K562 (cell line): ENCODE measurements around the gene SENP3. TPM values are rescaled to one million over a fixed set of nuclear protein-coding genes. Genes with fewer than 3 reads are reported as not detected.

ENCODE experiments used
- ATAC-seq: fragments of 200-7000 bp; cut with Tn5 transposase; 3 replicates; pipeline ENCODE4 v1.9.1; 2020; ENCODE audit warnings: moderate library complexity
- BruUV-seq: library from RNA; stranded (reverse); fragments of 400-500 nt; replicated peaks from 2 replicates; lab custom pipeline; 2021; lab: Mats Ljungman, UMichigan
- CTCF ChIA-PET: fragments of 300-600 bp; formaldehyde crosslinking; extraction: SDS; loops from one replicate; lab custom pipeline; 2021; ENCODE audit warnings: low intra/inter-chr PET ratio; lab: Yijun Ruan, JAX
- POLR2A ChIA-PET: fragments of 300-600, 350-650 bp; sonication (Branson Sonifier 250); formaldehyde crosslinking; extraction: SDS; loops from one replicate; lab custom pipeline; 2021; ENCODE audit warnings: antibody characterized with exemption, inconsistent platforms; lab: Yijun Ruan, JAX
- DNase-seq, 4 experiments: peaks; one replicate each; pipeline versions ENCODE4 v3.0.0 to v3.0.0-alpha.2; 2011 to 2018; ENCODE audit warnings: low spot score in 3 of 4, mixed read lengths in 3 of 4; ENCODE audit errors: extremely low read depth in 1 of 4
- FAIRE-seq: peaks from 2 replicates; lab custom pipeline; 2011; peaks lifted over from hg19 to GRCh38; lab: Jason Lieb, UNC
- H2AFZ ChIP-seq: 2 replicates; pipeline ENCODE4 v1.6.0; 2011; ENCODE audit warnings: low read depth, low read length, control low read depth, inconsistent platforms
- H3K27ac ChIP-seq: fragments of 200-600 bp; 3 replicates; pipeline ENCODE4 v1.8.0; 2011; ENCODE audit warnings: low read depth, mild to moderate bottlenecking, control low read depth, inconsistent platforms, low read length, moderate library complexity, mixed read lengths; ENCODE audit errors: extremely low read depth
- H3K27me3 ChIP-seq, 2 experiments: fragments of 300-600 bp in 1 of 2; 2 replicates in 1 of 2; 3 replicates in 1 of 2; pipeline versions ENCODE4 v1.6.0 to v1.8.0; 2011; ENCODE audit warnings: inconsistent platforms in 2 of 2, low read length in 2 of 2, mild to moderate bottlenecking in 1 of 2, mixed read lengths in 1 of 2, moderate library complexity in 1 of 2; ENCODE audit not compliant: control insufficient read depth in 2 of 2, insufficient read depth in 2 of 2
- H3K36me3 ChIP-seq: fragments of 300-600 bp; 3 replicates; pipeline ENCODE4 v1.8.0; 2011; ENCODE audit warnings: mild to moderate bottlenecking, low read length, inconsistent platforms; ENCODE audit not compliant: control insufficient read depth, insufficient read depth
- H3K4me1 ChIP-seq, 2 experiments: fragments of 200-600 bp in 1 of 2; replicated peaks in 1 of 2; 2 replicates in 1 of 2; 3 replicates in 1 of 2; pipeline versions ENCODE4 v1.5.1 to v1.8.0; 2011; ENCODE audit warnings: inconsistent platforms in 2 of 2, low read length in 2 of 2, mild to moderate bottlenecking in 1 of 2, mixed read lengths in 1 of 2, moderate library complexity in 1 of 2; ENCODE audit not compliant: control insufficient read depth in 2 of 2, insufficient read depth in 2 of 2
- H3K4me2 ChIP-seq: 2 replicates; pipeline ENCODE4 v1.6.1; 2011; ENCODE audit warnings: low read length, control low read depth, inconsistent platforms, mixed read lengths; ENCODE audit not compliant: insufficient read depth
- H3K4me3 ChIP-seq: fragments of 200-600 bp; sonication (generic), shearing (Covaris generic); 2 replicates; pipeline ENCODE4 v1.5.1; 2016; ENCODE audit warnings: control low read depth, inconsistent platforms
- H3K79me2 ChIP-seq: fragments of 200-600 bp; 3 replicates; pipeline ENCODE4 v1.8.0; 2011; ENCODE audit warnings: low read length, inconsistent platforms; ENCODE audit not compliant: control insufficient read depth, insufficient read depth
- H3K9ac ChIP-seq, 2 experiments: 2 replicates each; pipeline versions ENCODE4 v1.6.0 to v1.6.1; 2011; ENCODE audit warnings: low read depth in 2 of 2, low read length in 2 of 2, control low read depth in 1 of 2, inconsistent platforms in 1 of 2, mild to moderate bottlenecking in 1 of 2, mixed read lengths in 1 of 2; ENCODE audit not compliant: insufficient read depth in 1 of 2
- H3K9me1 ChIP-seq: one replicate; pipeline ENCODE4 v1.6.0; 2011; ENCODE audit warnings: inconsistent platforms, mild to moderate bottlenecking, low read length, moderate library complexity; ENCODE audit not compliant: control insufficient read depth, insufficient read depth
- H3K9me3 ChIP-seq: replicated peaks from 2 replicates; pipeline ENCODE4 v1.5.1; 2011; ENCODE audit warnings: low read depth, low read length, inconsistent platforms; ENCODE audit not compliant: control insufficient read depth, insufficient read depth
- H4K20me1 ChIP-seq: replicated peaks from 2 replicates; pipeline ENCODE4 v1.6.1; 2011; ENCODE audit warnings: low read length, inconsistent platforms, mixed read lengths; ENCODE audit not compliant: control insufficient read depth, insufficient read depth
- ATF7 ChIP-seq: fragments of 450-650 bp; IDR thresholded peaks from 2 replicates; pipeline ENCODE4 v1.7.1; 2014; ENCODE audit warnings: mild to moderate bottlenecking, moderate library complexity
- DPF2 ChIP-seq: fragments of 450-650 bp; IDR thresholded peaks from 2 replicates; pipeline ENCODE4 v1.6.1; 2016
- EHMT2 ChIP-seq: fragments of 450-650 bp; IDR thresholded peaks from 2 replicates; pipeline ENCODE4 v1.6.1; 2018; ENCODE audit warnings: antibody characterized with exemption
- GTF2B ChIP-seq: IDR thresholded peaks from 2 replicates; pipeline ENCODE4 v1.6.1; 2011; ENCODE audit not compliant: insufficient read length; ENCODE audit errors: extremely low read depth
- HBP1 ChIP-seq: fragments of 450-650 bp; formaldehyde crosslinking; IDR thresholded peaks from 2 replicates; pipeline ENCODE4 v1.4.0; 2022; ENCODE audit warnings: missing genetic modification characterization
- HNRNPLL ChIP-seq: fragments of 200-400 bp; formaldehyde crosslinking; IDR thresholded peaks from 2 replicates; pipeline ENCODE4 v1.6.1; 2017; ENCODE audit warnings: low read length, low read depth, mild to moderate bottlenecking; ENCODE audit not compliant: poor library complexity, severe bottlenecking
- MEIS2 ChIP-seq: fragments of 450-650 bp; IDR thresholded peaks from 2 replicates; pipeline ENCODE4 v1.6.1; 2014; ENCODE audit warnings: mild to moderate bottlenecking; ENCODE audit not compliant: partially characterized antibody
- POLR2H ChIP-seq: IDR thresholded peaks from 2 replicates; pipeline ENCODE4 v1.6.1; 2016; ENCODE audit warnings: missing genetic modification characterization, low read depth, mild to moderate bottlenecking, control low read depth, missing compliant biosample characterization, moderate library complexity
- RAD51 ChIP-seq: fragments of 450-650 bp; IDR thresholded peaks from 2 replicates; pipeline ENCODE4 v1.7.1; 2016; ENCODE audit warnings: low read depth, mild to moderate bottlenecking, borderline replicate concordance
- ZNF212 ChIP-seq: fragments of 450-650 bp; formaldehyde crosslinking; IDR thresholded peaks from 2 replicates; pipeline ENCODE4 v1.4.0; 2020; ENCODE audit warnings: mild to moderate bottlenecking
- ZNF224 ChIP-seq: sonication (generic); formaldehyde crosslinking; IDR thresholded peaks from 2 replicates; pipeline ENCODE4 v1.8.0; 2022; ENCODE audit warnings: mild to moderate bottlenecking, missing genetic modification reagents
- ZNF354B ChIP-seq: fragments of 250-450 bp; sonication (Bioruptor Pico); IDR thresholded peaks from 2 replicates; pipeline ENCODE4 v1.4.0; 2020
- ZNF431 ChIP-seq: sonication (generic); formaldehyde crosslinking; IDR thresholded peaks from 2 replicates; pipeline ENCODE4 v1.8.0; 2022; ENCODE audit warnings: mild to moderate bottlenecking, missing genetic modification reagents
- ZNF740 ChIP-seq, 3 experiments: fragments of 200-800 bp in 1 of 3; sonication (Bioruptor generic) in 1 of 3; sonication (generic) in 1 of 3; formaldehyde crosslinking in 1 of 3; IDR thresholded peaks; 2 replicates each; pipeline versions ENCODE4 v1.6.1 to v1.8.0; 2016 to 2022; ENCODE audit warnings: mild to moderate bottlenecking in 2 of 3, missing compliant biosample characterization in 2 of 3, missing genetic modification characterization in 2 of 3, missing genetic modification reagents in 1 of 3
- ZNF830 ChIP-seq: fragments of 250-450 bp; sonication (Bioruptor Pico); IDR thresholded peaks from 2 replicates; pipeline ENCODE4 v1.5.0; 2021; ENCODE audit warnings: mild to moderate bottlenecking
- ZSCAN32 ChIP-seq: fragments of 450-650 bp; formaldehyde crosslinking; IDR thresholded peaks from 2 replicates; pipeline ENCODE4 v1.4.0; 2020; ENCODE audit warnings: mild to moderate bottlenecking, moderate library complexity
- WGBS: fragments of 100-300 bp; shearing (Covaris generic); methylation state at CpG from one replicate; pipeline ENCODE4 v1.1.6; 2016; ENCODE audit warnings: low coverage, mixed read lengths; ENCODE audit not compliant: insufficient coverage; ENCODE audit errors: missing lambda C conversion rate; 5-methylcytosine and 5-hydroxymethylcytosine counted together
- in situ Hi-C: fragments of 300-500 bp; cut with MboI; formaldehyde crosslinking; loops from 4 replicates; pipeline ENCODE4 v1.15.0; 2018; ENCODE audit warnings: inconsistent platforms, mixed read lengths
- intact Hi-C: fragments of 100-400 bp; cut with micrococcal nuclease; formaldehyde crosslinking; loops from 2 replicates; pipeline ENCODE4 v1.14.2; 2022
- polyA plus RNA-seq, 8 experiments: library from polyadenylated mRNA; depleted of rRNA in 4 of 8; stranded (reverse) in 5 of 8; unstranded in 3 of 8; fragments of >200 nt; fragmentation: Nextera tagmentation in 2 of 8; fragmentation: Illumina TruSeq in 1 of 8; extraction: Ambion mirVana in 2 of 8; extraction: Trizol in 1 of 8; gene quantifications; 2 replicates each; pipeline versions ENCODE4 v1.2.1 to v1.2.3, GENCODE V29; 2011 to 2014; ENCODE audit warnings: inconsistent platforms in 1 of 8, missing spikeins in 1 of 8
- total RNA-seq, 7 experiments: library from RNA; depleted of rRNA in 6 of 7; stranded (reverse); fragments of >200 nt in 6 of 7; fragmentation: Illumina TruSeq in 2 of 7; extraction: Trizol in 2 of 7; gene quantifications; 2 replicates each; pipeline versions ENCODE4 v1.2.1 to v1.2.3, GENCODE V29; 2011 to 2021; ENCODE audit warnings: low replicate concordance in 1 of 7

SENP3 gene
- total and polyA plus RNA-seq, 9 of the 15 experiments (the other 6 are each of a cell fraction or from before 2014, with no cell fraction given) = 0.63 to 102 (median 78.8) TPM

- TF ChIP-seq HBP1 (CRISPR knock-in tag) (no peak), ZNF431 (no peak), ZNF354B (CRISPR knock-in tag) (no peak)
These were observed 48.7 kb upstream of the SENP3 start (continued) for GRCh38 chr17:7512824-7513540.

- BruUV-seq = no TSS peak
- no peaks in the 10 kb centered on the region; a peak in 1 of 5 replicates for H3K4me1 ChIP-seq
- ATAC-seq (no peak), DNase-seq (peak in 1 of 4 experiments; percentile 11), FAIRE-seq (no peak)
- WGBS = 90% methylated on average over 14 of the region's 17 CpGs
- no peak overlapping the region for H3K9ac ChIP-seq
- peaks cover 3% of the 10 kb centered on the region for H3K9me1 ChIP-seq
- H3K79me2 ChIP-seq = no peaks in the 10 kb centered on the region
- H3K9me3 ChIP-seq = no peaks in the 10 kb centered on the region
- H3K36me3 ChIP-seq = peaks cover 48% of the 10 kb centered on the region; the same call in 2 of the 3 replicates
- H3K27ac ChIP-seq = no peak overlapping the region
- ChIA-PET POLR2A (interaction anchor here (0.6 to 1.3 kb wide), 6 partner anchors 13 to 128 kb away, joined by 3 to 4 read pairs (median 3); no protein-coding TSS in a partner anchor), CTCF (interaction anchor here (0.7 to 2.1 kb wide), 2 partner anchors 15 to 47 kb away, joined by 3 to 16 read pairs; no protein-coding TSS in a partner anchor)
- no peak overlapping the region for H3K4me2 ChIP-seq
- no peaks in the 10 kb centered on the region for H4K20me1 ChIP-seq
- H3K4me3 ChIP-seq = no peak overlapping the region
- in situ Hi-C loops = no loop called here
- no peaks in the 10 kb centered on the region for H3K27me3 ChIP-seq
- intact Hi-C loops = loop anchor here (1.0 kb wide), 1 partner anchor 47 kb away; the partner anchor contains the start of gene SENP3
- no peak overlapping the region for H2AFZ ChIP-seq
- TF ChIP-seq HNRNPLL = no peak
- TF ChIP-seq RAD51 = no peak
- no peak for TF ChIP-seq ZSCAN32 (CRISPR knock-in tag)
- no peak for TF ChIP-seq ZNF830
- no peak for TF ChIP-seq EHMT2
- no peak for TF ChIP-seq DPF2
- TF ChIP-seq ZNF224 (CRISPR knock-in tag) = no peak
- TF ChIP-seq ATF7 = no peak
- TF ChIP-seq GTF2B = no peak
- TF ChIP-seq ZNF740 (CRISPR knock-in tag; IDR thresholded peaks at IDR 0.05) = no peak
- no peak for TF ChIP-seq ZNF740 (tag; IDR thresholded peaks at IDR 0.05)
- TF ChIP-seq POLR2H (tag) = no peak
- no peak for TF ChIP-seq MEIS2
- no peak for TF ChIP-seq ZNF212 (CRISPR knock-in tag)
These were observed 47.8 kb upstream of the SENP3 start for GRCh38 chr17:7513850-7514419.
